M059J (cell line): ENCODE results near the gene TRIM75. TPM values are rescaled to one million over a fixed set of nuclear protein-coding genes. Genes with fewer than 3 reads are reported as not detected.
"Not testable (repeated sequence)": the region's sequence is repeated elsewhere in the genome, so short reads cannot be mapped to it uniquely, and the experiment has no call there.

Source experiments
- DNase-seq: peaks from one replicate; pipeline ENCODE4 v3.0.0-alpha.2; 2012; ENCODE audit warnings: low read depth
- total RNA-seq: library from RNA; depleted of rRNA; stranded (reverse); fragments of >200 nt; shearing (Covaris generic); gene quantifications from 2 replicates; pipeline ENCODE4 v1.2.3, GENCODE V29; 2014; rRNA removed

The TRIM75 gene
- total RNA-seq, 1 experiment from 2014 or later: not detected

- DNase-seq: no peak
These were observed 23.4 kb downstream of the TRIM75 start for GRCh38 chr4:165077034-165077578.

GRCh38 chr4:165079476-165079875 lies 25.8 kb downstream of the TRIM75 start:
- DNase-seq: peak; percentile 54

GRCh38 chr4:165084787-165085186 lies 31.1 kb downstream of the TRIM75 start:
- not testable (repeated sequence) for DNase-seq

GRCh38 chr4:165085946-165086345 lies 32.3 kb downstream of the TRIM75 start:
- no peak for DNase-seq

- no peak for DNase-seq
These were observed 34.7 kb downstream of the TRIM75 start for GRCh38 chr4:165088366-165088765.

GRCh38 chr4:165092187-165092586 lies 38.5 kb downstream of the TRIM75 start:
- not testable (repeated sequence) for DNase-seq

- DNase-seq: no peak
These were observed 41.2 kb downstream of the TRIM75 start for GRCh38 chr4:165094873-165095272.

- DNase-seq: peak; percentile 9
These were observed 41.6 kb downstream of the TRIM75 start for GRCh38 chr4:165095291-165095690.

GRCh38 chr4:165096776-165097175 lies 43.1 kb downstream of the TRIM75 start:
- peak; percentile 6 for DNase-seq

GRCh38 chr4:165101641-165102040 lies 48.0 kb downstream of the TRIM75 start:
- DNase-seq: no peak

- DNase-seq: no peak
These were observed 52.9 kb downstream of the TRIM75 start for GRCh38 chr4:165106518-165106917.

Other genes with a start within 250 kb of the TRIM75 start
- gene APELA, start 176.7 kb upstream of the TRIM75 start, total RNA-seq: 0.17 TPM in 1 of 2 replicates, not detected in the other
- gene TRIM61, start 76.2 kb upstream of the TRIM75 start, total RNA-seq: not detected in 2 replicates
- not detected in 2 replicates for gene TRIM60, start 21.9 kb upstream of the TRIM75 start, total RNA-seq
- 20.7 and 29.2 TPM in 2 replicates for gene TMEM192, start 59.0 kb downstream of the TRIM75 start, total RNA-seq
- gene KLHL2, start 153.7 kb downstream of the TRIM75 start, total RNA-seq: 19.3 and 26.5 TPM in 2 replicates